Endothelial cell of hepatic sinusoid (primary cell): ENCODE data around the gene PDZD8.

Experiments
- in situ Hi-C: cut with HindIII; loops from 2 replicates; pipeline ENCODE4 v1.10.0; 2017; ENCODE audit warnings: low sequenced_read_pairs

Gene PDZD8

GRCh38 chr10:117375360-117376178, at the start of gene PDZD8:
TSS of gene PDZD8 (minus strand) at chr10:117375440. CDS start at chr10:117375227, 213 bp downstream.
- in situ Hi-C loops, result no loop called here

GRCh38 chr10:117424171-117424570, 48.9 kb upstream of the PDZD8 start:
- in situ Hi-C loops, result no loop called here

- in situ Hi-C loops, result no loop called here
These were observed 46.7 kb upstream of the PDZD8 start for GRCh38 chr10:117421985-117422384.

- in situ Hi-C loops, result no loop called here
These were observed 45.5 kb upstream of the PDZD8 start for GRCh38 chr10:117420768-117421167.

GRCh38 chr10:117419921-117420320, 44.7 kb upstream of the PDZD8 start:
- in situ Hi-C loops, result no loop called here

GRCh38 chr10:117419159-117419558, 43.9 kb upstream of the PDZD8 start:
- in situ Hi-C loops, result no loop called here

GRCh38 chr10:117418121-117418520, 42.9 kb upstream of the PDZD8 start:
- in situ Hi-C loops, result no loop called here

- in situ Hi-C loops, result no loop called here
These were observed 42.0 kb upstream of the PDZD8 start for GRCh38 chr10:117417196-117417595.

GRCh38 chr10:117413928-117414618, 38.8 kb upstream of the PDZD8 start:
- in situ Hi-C loops, result no loop called here

- in situ Hi-C loops, result no loop called here
These were observed 37.3 kb upstream of the PDZD8 start for GRCh38 chr10:117412469-117413010.

GRCh38 chr10:117411479-117412399, 36.5 kb upstream of the PDZD8 start:
- in situ Hi-C loops, result no loop called here

GRCh38 chr10:117410557-117410956, 35.3 kb upstream of the PDZD8 start:
- in situ Hi-C loops, result no loop called here

GRCh38 chr10:117409549-117410305, 34.5 kb upstream of the PDZD8 start:
- in situ Hi-C loops, result no loop called here

- in situ Hi-C loops, result no loop called here
These were observed 33.5 kb upstream of the PDZD8 start for GRCh38 chr10:117408436-117409384.

- in situ Hi-C loops, result no loop called here
These were observed 30.5 kb upstream of the PDZD8 start for GRCh38 chr10:117405730-117406129.

GRCh38 chr10:117400329-117400728, 25.1 kb upstream of the PDZD8 start:
- in situ Hi-C loops, result no loop called here

- in situ Hi-C loops, result no loop called here
These were observed 24.3 kb upstream of the PDZD8 start for GRCh38 chr10:117399341-117400196.

GRCh38 chr10:117398029-117398428, 22.8 kb upstream of the PDZD8 start:
- in situ Hi-C loops, result no loop called here
